KMS-11 (cell line): ENCODE results near the gene ZYG11B.
"Not testable (repeated sequence)": the region's sequence is repeated elsewhere in the genome, so short reads cannot be mapped to it uniquely, and the experiment has no call there.

Experiments
- H2AFZ ChIP-seq: fragments of 200-600 bp; sonication (generic); 2 replicates; pipeline ENCODE4 v1.6.1; 2016; ENCODE audit warnings: antibody characterized with exemption, mixed run types, low read depth
- H3K27ac ChIP-seq: fragments of 200-600 bp; sonication (generic); 2 replicates; pipeline ENCODE4 v1.6.1; 2016; ENCODE audit warnings: mild to moderate bottlenecking, mixed run types
- H3K27me3 ChIP-seq: fragments of 200-600 bp; sonication (generic); 2 replicates; pipeline ENCODE4 v1.6.1; 2017; ENCODE audit warnings: mild to moderate bottlenecking, low read depth, mixed run types, moderate library complexity; ENCODE audit not compliant: insufficient read depth
- H3K36me3 ChIP-seq: fragments of 200-600 bp; sonication (generic); 2 replicates; pipeline ENCODE4 v1.6.1; 2017; ENCODE audit warnings: mild to moderate bottlenecking, mixed run types; ENCODE audit not compliant: insufficient read depth
- H3K4me1 ChIP-seq: fragments of 200-600 bp; sonication (generic); 2 replicates; pipeline ENCODE4 v1.6.1; 2016; ENCODE audit warnings: mild to moderate bottlenecking, low read depth, mixed run types; ENCODE audit not compliant: poor library complexity, severe bottlenecking
- H3K4me2 ChIP-seq: fragments of 200-600 bp; sonication (generic); 2 replicates; pipeline ENCODE4 v1.7.0; 2016; ENCODE audit warnings: mild to moderate bottlenecking, mixed run types
- H3K4me3 ChIP-seq: fragments of 200-600 bp; sonication (generic); IDR thresholded peaks from 2 replicates; pipeline ENCODE4 v1.6.1; 2017; ENCODE audit warnings: low read depth, low read length, mixed read lengths; ENCODE audit not compliant: insufficient read depth
- H3K79me2 ChIP-seq: fragments of 200-600 bp; sonication (generic); 2 replicates; pipeline ENCODE4 v1.6.1; 2016; ENCODE audit warnings: low read depth, mixed run types; ENCODE audit not compliant: insufficient read depth
- H3K9ac ChIP-seq: fragments of 200-600 bp; sonication (generic); 2 replicates; pipeline ENCODE4 v1.6.1; 2016; ENCODE audit warnings: mild to moderate bottlenecking, mixed run types
- H4K20me1 ChIP-seq: fragments of 200-600 bp; sonication (generic); 2 replicates; pipeline ENCODE4 v1.6.1; 2016; ENCODE audit warnings: mild to moderate bottlenecking, mixed run types; ENCODE audit not compliant: insufficient read depth
- TF ChIP-seq, protein P1 (sequence below): fragments of 200-600 bp; sonication (generic); conservative IDR thresholded peaks from 2 replicates; pipeline ENCODE4 v1.6.1; 2017; ENCODE audit warnings: low read depth, mild to moderate bottlenecking, antibody characterized with exemption, low read length, moderate library complexity, mixed read lengths

The ZYG11B gene

GRCh38 chr1:52713590-52713989 lies 12.7 kb upstream of the ZYG11B start:
- TF ChIP-seq, protein P1, sequence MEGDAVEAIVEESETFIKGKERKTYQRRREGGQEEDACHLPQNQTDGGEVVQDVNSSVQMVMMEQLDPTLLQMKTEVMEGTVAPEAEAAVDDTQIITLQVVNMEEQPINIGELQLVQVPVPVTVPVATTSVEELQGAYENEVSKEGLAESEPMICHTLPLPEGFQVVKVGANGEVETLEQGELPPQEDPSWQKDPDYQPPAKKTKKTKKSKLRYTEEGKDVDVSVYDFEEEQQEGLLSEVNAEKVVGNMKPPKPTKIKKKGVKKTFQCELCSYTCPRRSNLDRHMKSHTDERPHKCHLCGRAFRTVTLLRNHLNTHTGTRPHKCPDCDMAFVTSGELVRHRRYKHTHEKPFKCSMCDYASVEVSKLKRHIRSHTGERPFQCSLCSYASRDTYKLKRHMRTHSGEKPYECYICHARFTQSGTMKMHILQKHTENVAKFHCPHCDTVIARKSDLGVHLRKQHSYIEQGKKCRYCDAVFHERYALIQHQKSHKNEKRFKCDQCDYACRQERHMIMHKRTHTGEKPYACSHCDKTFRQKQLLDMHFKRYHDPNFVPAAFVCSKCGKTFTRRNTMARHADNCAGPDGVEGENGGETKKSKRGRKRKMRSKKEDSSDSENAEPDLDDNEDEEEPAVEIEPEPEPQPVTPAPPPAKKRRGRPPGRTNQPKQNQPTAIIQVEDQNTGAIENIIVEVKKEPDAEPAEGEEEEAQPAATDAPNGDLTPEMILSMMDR = no peak
- Histone ChIP-seq H2AFZ (no peak overlapping the region), H3K4me1 (no peaks in the 10 kb centered on the region), H4K20me1 (no peaks in the 10 kb centered on the region), H3K9ac (no peak overlapping the region), H3K79me2 (no peaks in the 10 kb centered on the region), H3K4me2 (no peak overlapping the region), H3K4me3 (no peak overlapping the region), H3K27ac (no peak overlapping the region), H3K36me3 (no peaks in the 10 kb centered on the region), H3K27me3 (no peaks in the 10 kb centered on the region)

GRCh38 chr1:52715296-52715695 lies 11.0 kb upstream of the ZYG11B start:
- not testable (repeated sequence) for H3K27ac ChIP-seq, H3K27me3 ChIP-seq, H3K9ac ChIP-seq, H3K4me2 ChIP-seq, H3K79me2 ChIP-seq, H3K4me3 ChIP-seq, H2AFZ ChIP-seq, H4K20me1 ChIP-seq, H3K36me3 ChIP-seq, H3K4me1 ChIP-seq

GRCh38 chr1:52723260-52723659 lies 3.0 kb upstream of the ZYG11B start:
- no peak overlapping the region for H3K9ac ChIP-seq

DNA sequence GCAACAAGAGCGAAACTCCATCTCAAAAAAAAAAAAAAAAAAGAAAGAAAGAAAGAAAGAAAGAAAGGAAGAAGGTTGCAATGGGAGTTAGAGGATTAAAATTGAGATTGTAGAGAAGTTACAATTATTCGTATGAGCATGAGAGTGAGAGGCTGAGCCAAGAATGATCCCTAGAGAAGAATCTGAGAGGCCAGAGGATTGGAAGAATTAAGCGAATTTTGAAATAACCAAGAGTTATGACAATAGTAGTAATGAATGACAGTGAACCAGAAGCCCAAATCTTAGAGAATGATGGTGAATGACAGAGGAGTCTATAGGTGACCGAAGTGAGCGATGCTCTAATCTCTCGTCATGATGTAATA lies 369 bp upstream of the ZYG11B start:
- Histone ChIP-seq H3K36me3 (no peaks in the 10 kb centered on the region), H3K79me2 (no peaks in the 10 kb centered on the region), H3K4me2 (peak overlapping the region; percentile 99), H3K4me1 (peaks cover 19% of the 10 kb centered on the region), H2AFZ (peak overlapping the region; percentile 99), H3K27me3 (no peaks in the 10 kb centered on the region), H3K9ac (peak overlapping the region; percentile 56; the same call in 1 of the 2 replicates), H3K27ac (no peak overlapping the region), H4K20me1 (no peaks in the 10 kb centered on the region), H3K4me3 (no peak overlapping the region)
- TF ChIP-seq, protein P1 = no peak

More at GRCh38 chr1:52723260-52723659, 3.0 kb upstream of the ZYG11B start:
- TF ChIP-seq, protein P1 = no peak
- Histone ChIP-seq H3K4me1 (peaks cover 19% of the 10 kb centered on the region), H3K4me2 (no peak overlapping the region), H3K27ac (no peak overlapping the region), H3K4me3 (no peak overlapping the region), H3K79me2 (no peaks in the 10 kb centered on the region), H2AFZ (no peak overlapping the region), H4K20me1 (no peaks in the 10 kb centered on the region), H3K36me3 (no peaks in the 10 kb centered on the region), H3K27me3 (no peaks in the 10 kb centered on the region)

GRCh38 chr1:52727114-52727586 lies 897 bp downstream of the ZYG11B start:
- H3K79me2 ChIP-seq = no peaks in the 10 kb centered on the region
- TF ChIP-seq, protein P1 = no peak
- H2AFZ ChIP-seq = peak overlapping the region; percentile 99
- no peaks in the 10 kb centered on the region for H4K20me1 ChIP-seq
- no peaks in the 10 kb centered on the region for H3K27me3 ChIP-seq
- peak overlapping the region; percentile 56; the same call in 1 of the 2 replicates for H3K9ac ChIP-seq
- H3K36me3 ChIP-seq = no peaks in the 10 kb centered on the region
- peak overlapping the region; percentile 98 for H3K4me2 ChIP-seq
- no peak overlapping the region for H3K27ac ChIP-seq
- H3K4me1 ChIP-seq = peaks cover 19% of the 10 kb centered on the region
- H3K4me3 ChIP-seq = no peak overlapping the region
